ENCODE measurements around the gene CELF2. TPM values are rescaled to one million over a fixed set of nuclear protein-coding genes. Genes with fewer than 3 reads are reported as not detected.
A peak's percentile ranks its signal among the peaks of the same experiment; 100 is the strongest.

The CELF2 gene
- total RNA-seq, 1 experiment from 2014 or later: 0.76 TPM

- DNase-seq (ENCODE audit: low read depth): no peak
Measured at GRCh38 chr10:11325817-11326216, 308.1 kb downstream of the CELF2 start.

DNA sequence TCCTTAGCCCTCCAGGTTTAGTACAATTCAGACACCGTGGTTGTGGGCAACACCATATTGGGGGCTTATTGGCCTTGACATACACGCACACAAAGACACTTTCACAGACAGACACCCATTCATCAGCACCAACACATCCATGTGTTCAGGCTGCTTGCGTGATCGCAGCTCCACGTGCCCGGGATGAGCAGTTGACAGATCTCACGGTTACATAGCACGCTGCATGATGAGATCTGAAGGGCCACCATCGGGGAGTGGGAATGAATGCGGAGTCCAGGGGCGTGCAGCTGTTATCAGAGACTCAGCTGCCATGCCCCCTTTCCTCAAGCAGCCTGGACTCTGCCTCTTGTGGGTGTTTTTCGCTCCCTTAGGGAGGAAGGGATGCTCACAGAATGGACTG is 308.6 kb downstream of the CELF2 start:
- DNase-seq (ENCODE audit: low read depth): no peak

DNA sequence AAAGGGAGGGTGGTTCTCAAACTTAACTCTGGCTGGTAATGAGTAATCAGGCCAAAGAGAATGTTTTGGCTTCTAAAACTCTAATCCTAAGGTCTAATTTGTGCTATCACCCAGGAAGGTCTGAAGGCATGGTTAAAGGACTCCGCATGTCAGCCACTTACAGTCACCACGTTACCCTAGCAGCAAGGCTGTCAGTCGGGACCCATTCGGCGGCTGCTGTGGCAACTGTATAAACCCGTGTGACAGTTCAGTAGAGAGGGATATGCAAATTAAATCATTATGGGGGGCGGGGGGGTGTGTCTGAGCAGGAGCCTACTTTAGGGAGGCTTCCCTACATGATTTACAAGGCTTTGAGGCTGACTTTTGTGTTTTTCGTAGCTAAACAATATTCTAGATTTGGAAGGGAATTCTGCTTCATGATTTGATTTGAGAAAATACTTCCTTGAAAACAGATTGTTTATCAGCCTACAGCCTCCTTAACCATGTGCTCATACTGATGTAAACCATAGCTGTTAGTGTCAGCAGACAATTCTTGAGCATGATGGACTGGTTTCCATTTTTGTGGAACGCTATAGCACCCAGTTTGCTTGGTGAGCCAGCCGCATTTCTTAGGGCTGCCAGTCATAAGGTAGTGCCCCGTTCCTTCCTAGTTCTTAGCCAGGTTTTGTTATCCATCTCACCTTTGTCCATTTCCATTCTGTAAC is 309.4 kb downstream of the CELF2 start:
- no peak for DNase-seq (ENCODE audit: low read depth)

DNA sequence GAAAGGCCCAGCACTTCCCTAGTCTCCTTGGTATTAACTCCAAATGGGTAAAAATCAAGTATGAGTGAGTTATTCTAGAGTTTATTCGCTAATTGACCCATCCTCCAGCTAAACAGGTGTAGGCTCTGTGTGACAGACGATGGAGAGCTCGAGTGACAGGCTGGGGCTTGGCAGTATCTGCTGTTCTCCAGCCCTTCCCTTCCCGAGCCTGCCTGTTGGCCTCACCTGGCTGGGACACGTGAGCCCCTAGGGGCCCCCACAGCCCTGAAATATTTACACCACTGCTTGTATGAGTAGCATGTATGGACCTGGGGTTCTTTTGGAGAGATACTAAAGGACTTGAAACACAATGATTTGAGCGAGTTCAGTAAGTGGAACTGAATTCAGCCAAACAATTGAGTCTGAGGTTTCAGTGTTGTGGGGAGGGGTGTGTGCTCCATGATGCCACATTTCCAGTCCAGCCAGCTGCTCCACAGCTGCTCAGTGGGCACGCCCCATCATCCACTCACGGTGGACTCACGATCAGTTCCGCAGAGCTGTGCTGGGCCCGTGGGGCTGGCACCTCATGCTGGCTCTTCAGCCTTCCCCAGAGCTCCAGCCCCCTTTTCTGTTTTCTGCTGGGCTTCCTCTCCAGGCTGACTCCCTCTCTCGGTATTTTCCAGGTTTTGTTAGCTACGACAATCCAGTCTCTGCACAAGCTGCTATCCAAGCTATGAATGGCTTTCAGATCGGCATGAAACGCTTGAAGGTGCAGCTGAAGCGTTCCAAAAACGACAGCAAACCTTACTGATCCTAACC is 310.8 kb downstream of the CELF2 start:
- no peak for DNase-seq (ENCODE audit: low read depth)

DNA sequence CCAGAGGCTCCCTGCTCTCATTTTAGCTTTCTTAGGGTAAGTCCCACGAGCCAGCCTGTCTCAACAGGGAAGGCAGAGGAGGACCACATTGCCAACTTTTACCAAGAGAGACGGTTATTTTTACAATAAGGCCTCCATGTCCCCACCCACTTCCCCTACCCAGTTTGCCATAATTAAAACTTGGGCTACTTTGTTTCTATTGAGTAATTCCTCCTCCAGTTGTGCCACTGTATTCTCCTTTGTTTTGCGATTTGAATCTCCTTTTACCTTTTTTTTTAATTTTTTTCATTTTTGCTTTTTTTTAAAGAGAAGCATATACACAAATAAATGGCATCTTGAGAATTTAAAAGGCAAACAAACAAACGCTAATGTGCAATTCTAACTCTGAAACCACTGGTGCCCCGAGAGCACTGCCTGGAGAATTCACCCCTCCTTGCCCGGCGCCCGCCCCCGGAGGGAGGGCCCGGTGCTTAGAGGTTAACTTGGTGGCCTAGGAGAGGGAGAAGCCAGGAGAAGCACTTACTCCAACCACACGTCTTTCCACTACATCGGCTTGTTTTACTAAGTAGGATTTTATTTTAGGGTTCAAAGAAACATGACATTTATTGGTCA is 311.5 kb downstream of the CELF2 start:
- no peak for DNase-seq (ENCODE audit: low read depth)

DNA sequence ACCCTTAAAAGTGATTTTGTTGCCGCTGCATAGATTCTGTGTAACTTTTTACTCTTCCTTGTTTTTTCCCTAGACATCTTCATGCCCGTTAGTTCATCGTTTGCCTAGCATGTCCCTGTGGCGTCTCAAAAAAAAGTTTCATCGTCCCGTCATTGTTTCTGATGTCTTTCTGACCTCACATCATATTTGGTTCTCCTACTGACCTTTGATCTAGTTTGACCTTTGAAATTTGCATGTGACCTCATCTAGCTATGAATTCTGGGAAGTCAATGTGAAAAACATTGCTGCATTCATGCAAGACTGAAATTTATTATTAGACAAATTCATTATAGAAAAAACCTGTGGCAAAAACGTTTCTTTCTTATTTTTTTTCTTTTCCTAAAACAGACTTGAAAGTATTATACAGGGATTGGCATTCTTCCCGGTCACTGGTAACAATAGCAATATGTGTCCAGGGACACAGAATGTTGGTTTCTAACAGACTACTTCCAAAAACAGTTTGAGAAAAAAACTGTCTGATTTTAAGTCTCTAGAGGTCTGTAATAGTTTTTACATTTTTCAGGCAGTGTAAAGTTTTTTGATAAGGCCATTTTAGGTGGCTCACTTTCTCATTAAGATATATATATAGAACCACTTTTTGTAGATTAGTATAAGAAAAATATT is 312.8 kb downstream of the CELF2 start:
- DNase-seq (ENCODE audit: low read depth): peak; percentile 8

DNA sequence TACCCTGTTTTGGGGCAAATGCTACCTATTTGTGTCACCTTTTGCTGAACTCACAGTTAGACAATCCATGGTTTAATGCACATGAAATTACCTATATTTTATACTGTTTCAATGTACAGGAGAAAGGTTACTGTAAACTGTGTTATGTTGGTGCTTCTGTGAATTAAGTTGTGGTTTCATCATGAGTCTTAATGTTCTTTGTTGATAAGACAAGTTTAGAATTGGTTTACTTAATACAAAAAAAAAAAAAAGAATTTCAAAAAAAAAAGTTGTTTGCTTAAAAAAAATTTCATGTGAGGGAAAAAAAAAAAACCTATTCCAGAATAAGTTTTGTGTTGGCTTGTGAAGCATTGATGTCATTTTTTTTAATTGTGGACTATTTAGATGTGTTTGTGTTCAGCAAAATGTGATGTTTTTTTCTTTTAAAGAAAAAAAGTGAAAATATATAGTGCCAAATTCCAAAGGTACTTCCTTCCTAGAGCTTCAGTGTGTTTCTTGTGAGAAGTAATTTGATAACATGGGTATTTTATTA is 313.4 kb downstream of the CELF2 start:
- DNase-seq (ENCODE audit: low read depth): no peak

- DNase-seq (ENCODE audit: low read depth): no peak
Measured at GRCh38 chr10:11331726-11332125, 314.1 kb downstream of the CELF2 start.

- DNase-seq (ENCODE audit: low read depth): no peak
Measured at GRCh38 chr10:11332846-11333245, 315.2 kb downstream of the CELF2 start.

DNA sequence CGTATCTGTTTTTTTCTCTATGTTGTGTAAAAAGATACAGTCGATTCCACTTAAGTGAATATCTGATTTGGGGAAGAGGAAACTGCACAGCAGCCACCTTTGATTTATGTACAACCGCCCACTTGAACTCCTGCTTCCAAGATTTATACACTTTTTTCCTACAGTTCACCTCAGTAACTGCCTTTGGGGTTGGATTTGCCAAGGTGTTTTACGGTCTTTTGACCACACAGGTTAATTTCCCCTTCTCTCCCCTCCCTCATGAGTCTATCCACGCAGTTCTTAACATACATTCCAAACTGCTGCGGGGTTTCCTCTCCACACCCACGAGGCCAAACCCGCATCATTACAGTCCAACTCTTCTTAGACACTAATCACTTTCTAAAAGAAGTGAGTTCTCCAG is 316.8 kb downstream of the CELF2 start:
- DNase-seq (ENCODE audit: low read depth): no peak

GRCh38 chr10:11335167-11335652 is 317.5 kb downstream of the CELF2 start:
- DNase-seq (ENCODE audit: low read depth): no peak

DNA sequence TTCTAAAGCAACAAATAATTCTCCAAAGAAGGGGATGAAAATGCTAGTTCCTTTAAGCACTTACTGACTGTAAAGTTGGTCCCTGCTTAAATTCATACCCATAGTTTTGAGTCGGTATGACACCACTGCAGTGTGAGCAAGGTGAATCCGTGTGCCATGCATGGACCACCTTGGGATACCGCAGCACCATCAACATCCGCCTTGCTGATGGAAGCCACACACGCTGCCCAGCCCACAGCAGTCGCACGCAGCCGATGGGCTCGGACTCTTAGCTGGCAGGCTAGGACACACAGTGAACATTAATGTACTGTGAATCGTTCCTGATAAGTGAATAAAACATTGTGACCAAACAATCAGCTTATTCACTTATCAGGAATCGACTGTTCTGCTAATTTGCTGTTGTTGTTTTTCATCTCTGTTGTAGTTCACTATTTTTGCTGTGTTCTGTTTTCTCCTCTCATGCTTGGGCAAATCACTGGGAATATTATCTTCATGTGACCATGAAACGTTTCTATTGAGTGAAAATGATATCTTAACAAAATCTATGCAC is 318.3 kb downstream of the CELF2 start:
- DNase-seq (ENCODE audit: low read depth): no peak

DNA sequence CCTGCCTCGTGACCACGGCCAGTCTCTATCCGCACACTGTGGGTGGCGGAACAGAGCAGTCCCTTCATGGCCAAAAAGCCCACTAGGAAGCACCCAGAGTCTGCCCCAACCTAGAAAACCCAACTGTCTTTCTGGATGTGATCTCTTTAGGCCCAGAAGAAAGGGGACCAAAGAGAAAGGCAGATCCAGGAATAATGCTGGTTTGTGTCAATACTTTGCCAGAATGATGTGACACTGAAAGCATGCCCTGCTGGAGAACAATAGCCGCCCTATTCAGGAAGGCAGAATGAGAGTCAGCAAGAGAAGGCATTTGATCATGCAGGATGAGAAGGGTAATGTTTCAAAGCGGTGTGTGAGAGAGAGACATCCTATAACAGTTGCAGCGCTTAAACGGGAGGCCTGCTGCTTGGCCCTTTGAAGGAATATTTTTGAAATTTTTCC is 319.1 kb downstream of the CELF2 start:
- DNase-seq (ENCODE audit: low read depth): no peak

DNA sequence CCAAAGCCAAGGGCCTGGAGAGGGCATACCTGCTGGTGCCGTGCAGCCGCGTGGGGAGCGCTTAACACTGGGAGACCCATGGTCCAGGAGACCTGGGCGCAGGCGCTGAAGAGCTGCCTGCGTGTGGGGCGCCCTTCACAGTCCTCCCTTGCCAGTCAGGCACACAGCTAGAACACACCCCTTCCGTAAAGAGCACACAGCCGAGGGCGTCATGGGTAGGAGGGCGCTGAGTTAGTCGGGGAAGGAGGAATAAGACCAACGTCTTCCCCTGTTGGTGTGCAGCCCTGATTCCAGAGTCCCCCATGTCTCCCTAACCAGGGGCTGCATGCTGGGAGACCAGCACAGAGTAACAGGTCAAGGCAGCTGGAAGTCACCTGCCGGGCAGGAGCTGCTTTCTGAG is 319.8 kb downstream of the CELF2 start:
- DNase-seq (ENCODE audit: low read depth): no peak

DNA sequence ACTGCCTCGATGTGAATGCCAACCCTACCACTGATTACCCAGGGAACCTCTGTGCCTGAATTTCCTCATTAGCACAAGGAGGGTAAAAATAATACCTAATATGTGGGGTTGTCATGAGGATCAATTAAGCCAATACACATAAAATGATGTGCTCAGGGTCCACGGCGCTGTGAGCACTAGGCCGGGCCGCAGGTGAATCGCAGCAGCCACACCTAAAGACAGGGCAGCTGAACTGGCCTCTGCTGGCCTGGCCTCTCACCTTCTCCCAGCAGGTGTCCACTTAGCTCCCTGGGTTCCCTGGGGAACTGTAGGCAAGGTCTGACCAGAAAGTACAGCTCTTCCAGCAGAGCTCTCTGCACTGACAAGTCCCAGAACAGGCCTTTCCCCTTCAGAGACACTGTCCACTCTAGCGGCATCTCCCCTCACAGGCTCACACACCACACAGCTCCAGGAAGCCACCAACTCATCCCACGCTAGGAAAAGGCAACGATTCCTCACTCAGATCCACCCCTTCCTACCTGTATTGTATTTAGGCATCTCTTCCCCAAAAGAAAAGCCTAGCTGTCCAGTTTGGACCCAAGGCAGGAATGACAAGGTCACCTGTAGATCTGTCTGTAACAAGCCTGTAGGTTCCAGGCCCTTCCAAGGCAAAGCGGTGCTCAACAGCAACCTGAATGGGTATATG is 320.6 kb downstream of the CELF2 start:
- DNase-seq (ENCODE audit: low read depth): no peak

GRCh38 chr10:11339013-11339412 is 321.3 kb downstream of the CELF2 start:
- DNase-seq (ENCODE audit: low read depth): no peak

DNA sequence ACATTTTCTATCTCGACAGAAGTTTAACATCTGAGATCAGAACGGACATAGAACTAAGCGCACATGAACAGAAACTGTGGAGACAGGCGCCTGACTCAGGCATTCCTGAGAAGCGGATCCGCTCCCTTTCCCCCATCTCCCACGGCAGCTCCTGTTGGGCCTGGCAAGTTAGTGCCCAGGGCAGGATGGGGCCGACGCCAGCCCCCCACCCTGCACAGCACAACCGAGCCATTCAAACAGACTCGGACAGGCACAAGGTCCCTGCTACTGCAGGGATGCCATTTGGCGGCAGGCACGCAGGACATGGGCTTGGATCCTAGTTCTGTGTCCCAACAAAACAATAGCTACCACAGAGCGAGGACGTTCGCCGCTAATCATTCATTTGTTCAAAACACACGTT is 322.0 kb downstream of the CELF2 start:
- no peak for DNase-seq (ENCODE audit: low read depth)

DNA sequence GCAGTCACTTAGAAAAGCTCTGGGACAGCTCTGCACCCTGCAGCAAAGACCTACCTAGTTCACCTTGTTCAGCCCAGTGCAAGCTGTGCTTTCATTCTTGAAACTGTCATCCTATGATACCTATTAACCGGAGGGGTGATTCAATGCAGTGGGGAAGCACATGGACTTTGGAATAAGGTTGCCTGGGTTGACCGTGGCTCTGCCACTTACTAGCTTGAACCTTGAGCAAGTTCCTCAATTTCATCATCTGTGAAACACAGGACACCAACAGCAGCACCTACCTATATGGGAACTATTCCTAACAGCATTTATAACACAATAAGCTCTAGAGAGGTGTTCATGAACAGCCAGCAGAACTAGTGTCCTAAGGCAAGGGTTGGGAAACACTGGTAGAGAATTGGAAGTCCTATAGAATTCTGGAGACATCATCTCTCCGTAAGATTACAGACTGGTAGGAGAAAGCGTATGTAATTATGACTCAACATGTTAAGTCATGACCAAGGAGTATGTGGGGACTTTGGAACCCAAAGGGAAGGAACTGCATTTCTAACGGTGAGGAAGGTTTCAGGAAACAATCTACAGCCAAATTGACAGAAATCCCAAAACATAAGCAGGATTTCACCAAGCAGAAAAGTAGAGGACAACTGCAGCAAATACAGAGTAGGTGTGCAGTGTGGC is 323.8 kb downstream of the CELF2 start:
- DNase-seq (ENCODE audit: low read depth): no peak

DNA sequence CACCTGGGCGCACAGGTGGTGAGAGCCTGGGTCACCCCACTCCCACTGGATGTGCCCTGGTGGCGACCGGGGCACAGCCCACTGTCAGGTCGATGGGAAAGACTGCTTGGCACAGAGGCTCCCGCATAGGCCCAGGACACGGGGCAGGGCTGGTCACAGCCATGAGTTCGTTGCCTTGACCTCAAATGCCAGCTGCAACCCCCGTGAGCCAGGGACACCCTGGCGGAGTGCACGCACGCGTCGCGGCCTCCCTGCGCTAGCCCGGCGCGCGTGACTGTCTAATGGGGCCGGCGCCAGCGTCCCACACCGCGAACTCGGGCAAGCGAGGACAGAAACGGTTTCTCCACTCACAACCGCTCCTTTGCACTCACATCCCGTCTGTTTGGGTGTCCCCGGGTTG is 326.4 kb downstream of the CELF2 start:
- no peak for DNase-seq (ENCODE audit: low read depth)

DNA sequence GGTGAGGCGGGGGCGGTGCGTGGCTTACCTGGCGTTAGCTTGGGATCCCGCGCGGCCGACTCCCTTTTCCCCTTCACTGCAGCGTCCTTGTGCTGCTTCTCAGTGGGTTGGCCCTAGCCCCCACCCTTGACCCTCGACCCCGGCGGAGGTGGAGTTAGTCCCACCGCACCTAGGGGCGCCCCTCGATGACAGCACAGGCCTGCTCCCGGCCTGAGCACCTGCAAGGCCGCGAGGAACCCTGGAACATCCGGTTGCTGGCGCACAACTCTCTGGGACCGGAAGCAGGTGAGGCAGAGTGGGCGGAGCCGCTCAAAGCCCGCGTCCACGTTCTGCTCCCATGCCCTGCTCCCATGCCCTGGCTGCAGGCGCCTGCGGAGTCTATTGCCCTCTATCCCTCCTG is 326.9 kb downstream of the CELF2 start:
- no peak for DNase-seq (ENCODE audit: low read depth)
